Heart right ventricle (tissue), 16 donors: Measurements from ENCODE around the gene MAP3K7CL. TPM values are rescaled to one million over a fixed set of nuclear protein-coding genes. Genes with fewer than 3 reads are reported as not detected.

Source experiments
- ATAC-seq, 8 donors: fragments of 200-7000 bp; cut with Tn5 transposase; one replicate each; pipeline ENCODE4 v1.9.1; 2020; ENCODE audit warnings: mild to moderate bottlenecking in 8 of 8, moderate library complexity in 8 of 8, moderate number of reproducible peaks in 1 of 8
- DNase-seq, 2 donors: peaks; one replicate each; pipeline ENCODE4 v3.0.0-alpha.2; 2020
- H3K27ac ChIP-seq, 10 donors: fragments of 200-600 bp; sonication (generic) in 2 of 10; one replicate each; pipeline versions ENCODE4 v1.5.0 to v1.8.0; 2020 to 2022; ENCODE audit warnings: mild to moderate bottlenecking in 3 of 10
- H3K27me3 ChIP-seq, 7 donors: fragments of 200-600 bp; one replicate each; pipeline ENCODE4 v1.8.0; 2021 to 2022; ENCODE audit warnings: mild to moderate bottlenecking in 2 of 7
- H3K36me3 ChIP-seq, 9 donors: fragments of 200-600 bp; sonication (generic) in 1 of 9; one replicate each; pipeline versions ENCODE4 v1.5.0 to v1.8.0; 2020 to 2022; ENCODE audit warnings: mild to moderate bottlenecking in 2 of 9
- H3K4me1 ChIP-seq, 9 donors: fragments of 200-600 bp; sonication (generic) in 1 of 9; one replicate each; pipeline versions ENCODE4 v1.5.0 to v1.8.0; 2020 to 2022; ENCODE audit warnings: mild to moderate bottlenecking in 4 of 9
- H3K4me3 ChIP-seq, 10 donors: fragments of 200-600 bp; sonication (generic) in 2 of 10; one replicate each; pipeline versions ENCODE4 v1.5.0 to v1.8.0; 2020 to 2022; ENCODE audit warnings: mild to moderate bottlenecking in 7 of 10, moderate library complexity in 2 of 10
- H3K9me3 ChIP-seq, 11 donors: fragments of 200-600 bp in 10 of 11; sonication (generic) in 2 of 11; one replicate each; pipeline versions ENCODE4 v1.5.0 to v1.8.0; 2013 to 2022; ENCODE audit warnings: mild to moderate bottlenecking in 2 of 11, control low read depth in 1 of 11, moderate library complexity in 1 of 11
- WGBS, 2 donors: extraction: QIAGEN DNeasy Blood & Tissue Kit; methylation state at CpG; one replicate each; pipeline ENCODE4 v1.1.7; 2013; ENCODE audit warnings: inconsistent platforms in 1 of 2; 5-methylcytosine and 5-hydroxymethylcytosine counted together
- intact Hi-C, 10 donors: fragments of 100-400 bp; cut with DNase I; formaldehyde crosslinking; loops; one replicate each; pipeline versions ENCODE4 v1.11.1 to v1.14.2; 2022
- polyA plus RNA-seq, 2 donors: library from polyadenylated mRNA; stranded (reverse); fragments of 200-250 nt; gene quantifications; one replicate each; pipeline ENCODE4 v1.2.3, GENCODE V29; 2013
- total RNA-seq, 10 donors: library from RNA; stranded (reverse); fragmentation: NEBNext Ultra II Directional in 3 of 10; extraction: Animal tissue kit (Norgen Biotek cat#: 25700) in 3 of 10; gene quantifications; one replicate each; pipeline versions ENCODE4 v1.2.1 to v1.2.4, GENCODE V29; 2021 to 2023
- TF ChIP-seq, protein P1 (sequence below), 9 donors: fragments of 200-600 bp; sonication (generic) in 2 of 9; IDR thresholded peaks; one replicate each; pipeline versions ENCODE4 v1.5.0 to v1.8.0; 2021 to 2022; ENCODE audit warnings: antibody characterized with exemption in 9 of 9, mild to moderate bottlenecking in 5 of 9, moderate library complexity in 1 of 9
- donor health status: Arrhythmogenic right ventricular cardiomyopathy.
- donor health status: ischemic (EF 13 %, LVEDD 7.1; RV severe dilation, severe dysfunction).
- donor health status: healthy with polysubstance abuse.
- donor health status: DM: no; HTN: yes; CAD: no.
- donor health status: DM: no; HTN: no; CAD: no.
- donor health status: ischemic (EF 25% LVEDD 6.9; RV normal size, moderate dysfunction).
- donor health status: ischemic (EF 25% LVEDD 5.7; RV mildly dilated, moderate dysfunction).
- donor health status: healthy.
- donor health status: DM: yes; HTN: yes; CAD: no.
- donor health status: Ischemic cardiomyopathy.
- donor health status: ischemic (EF 35%, LVEDD 5.7; RV mildly dilated, moderate dysfunction).
- donor health status: nonischemic (EF 11% LVEDD 7.7; RV severe dilation, severe dysfunction).
- donor health status: DM: yes; HTN: yes; CAD: no.
- donor health status: PGD.
- donor health status: ischemic (EF 29% LVEDD 5.4; RV normal size, mild dysfunction).
- donor health status: nonischemic (EF 23%, LVEDD 6.1; RV moderate dilation, normal function).

Gene MAP3K7CL
- total and polyA plus RNA-seq, 12 donors, result 0.64 to 62.1 (median 3.6) TPM

DNA sequence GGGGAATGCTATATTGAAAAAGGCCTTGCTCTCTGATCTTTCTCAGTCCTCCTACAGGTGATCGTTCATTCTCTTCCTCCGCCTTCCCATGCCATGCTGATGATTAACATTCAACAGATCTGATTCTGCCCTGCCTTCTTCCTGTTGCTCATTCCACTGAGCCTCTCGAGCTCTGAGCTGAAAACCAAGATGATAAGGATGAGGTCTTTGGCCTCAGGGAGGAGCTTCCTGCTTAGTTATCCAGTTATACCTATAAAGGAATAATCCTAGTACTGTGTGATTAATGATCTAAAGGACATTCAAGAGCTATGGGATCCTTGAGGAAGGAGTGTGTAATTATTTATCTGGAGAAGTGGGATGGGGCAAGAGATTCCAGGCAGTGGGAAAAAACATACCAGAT, 25.2 kb upstream of the MAP3K7CL start:
- TF ChIP-seq, protein P1, sequence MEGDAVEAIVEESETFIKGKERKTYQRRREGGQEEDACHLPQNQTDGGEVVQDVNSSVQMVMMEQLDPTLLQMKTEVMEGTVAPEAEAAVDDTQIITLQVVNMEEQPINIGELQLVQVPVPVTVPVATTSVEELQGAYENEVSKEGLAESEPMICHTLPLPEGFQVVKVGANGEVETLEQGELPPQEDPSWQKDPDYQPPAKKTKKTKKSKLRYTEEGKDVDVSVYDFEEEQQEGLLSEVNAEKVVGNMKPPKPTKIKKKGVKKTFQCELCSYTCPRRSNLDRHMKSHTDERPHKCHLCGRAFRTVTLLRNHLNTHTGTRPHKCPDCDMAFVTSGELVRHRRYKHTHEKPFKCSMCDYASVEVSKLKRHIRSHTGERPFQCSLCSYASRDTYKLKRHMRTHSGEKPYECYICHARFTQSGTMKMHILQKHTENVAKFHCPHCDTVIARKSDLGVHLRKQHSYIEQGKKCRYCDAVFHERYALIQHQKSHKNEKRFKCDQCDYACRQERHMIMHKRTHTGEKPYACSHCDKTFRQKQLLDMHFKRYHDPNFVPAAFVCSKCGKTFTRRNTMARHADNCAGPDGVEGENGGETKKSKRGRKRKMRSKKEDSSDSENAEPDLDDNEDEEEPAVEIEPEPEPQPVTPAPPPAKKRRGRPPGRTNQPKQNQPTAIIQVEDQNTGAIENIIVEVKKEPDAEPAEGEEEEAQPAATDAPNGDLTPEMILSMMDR (IDR thresholded peaks at IDR 0.05), result no peak
- Histone ChIP-seq H3K27ac (no peak overlapping the region), H3K4me1 (no peaks in the 10 kb centered on the region), H3K9me3 (no peaks in the 10 kb centered on the region), H3K36me3 (peaks cover 0 to 3% (median 0%) of the 10 kb centered on the region in 9 donors), H3K4me3 (no peak overlapping the region), H3K27me3 (no peaks in the 10 kb centered on the region)
- intact Hi-C loops, result no loop called here
- WGBS, 2 donors, result 62 to 66% methylated on average over 3 of the region's 3 CpGs
- no peak for ATAC-seq
- no peak for DNase-seq

DNA sequence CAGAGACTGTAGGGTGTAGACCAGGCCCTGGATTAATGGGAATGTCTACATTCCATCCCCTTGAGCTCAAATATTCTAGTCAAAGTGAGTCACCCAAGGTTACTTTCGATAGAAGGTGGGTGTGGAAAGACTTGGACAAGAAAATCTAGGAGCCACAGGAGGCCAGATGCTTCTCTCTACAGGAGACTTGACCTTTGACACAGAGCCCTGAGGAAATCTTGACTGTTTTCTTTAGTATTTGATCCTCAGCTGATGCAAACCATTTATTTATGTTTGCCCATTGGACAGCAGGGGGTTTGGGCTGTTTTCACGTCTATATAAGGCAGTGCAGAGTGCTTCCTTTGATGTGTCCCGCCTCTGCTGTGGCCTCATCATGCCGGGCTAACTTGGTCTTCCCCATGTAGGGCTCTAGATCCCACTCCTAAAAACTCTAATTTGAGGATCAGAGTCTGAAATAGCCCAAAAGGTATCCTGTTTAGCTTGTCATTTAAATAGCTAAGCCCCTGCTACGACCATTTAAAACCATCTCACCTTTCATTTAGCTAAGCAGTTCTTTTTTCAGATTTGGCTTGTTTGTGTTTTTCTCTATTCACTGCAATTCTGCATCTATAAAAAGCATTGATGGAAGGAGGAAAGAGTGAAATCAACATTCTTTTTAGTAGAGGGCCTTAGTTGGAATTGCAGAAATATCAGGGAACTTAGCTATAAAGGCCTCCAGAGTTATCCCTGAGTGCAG, 15.5 kb upstream of the MAP3K7CL start:
- H3K36me3 ChIP-seq, result no peaks in the 10 kb centered on the region
- 74 to 82% methylated on average over 5 of the region's 5 CpGs for WGBS, 2 donors
- no peaks in the 10 kb centered on the region for H3K9me3 ChIP-seq
- H3K27ac ChIP-seq, result no peak overlapping the region
- ATAC-seq (no peak), DNase-seq (no peak)
- H3K4me3 ChIP-seq, result no peak overlapping the region
- peaks cover 0 to 12% (median 0%) of the 10 kb centered on the region in 9 donors for H3K4me1 ChIP-seq
- TF ChIP-seq, protein P1 (IDR thresholded peaks at IDR 0.05), result no peak
- H3K27me3 ChIP-seq, result no peaks in the 10 kb centered on the region
- intact Hi-C loops, result no loop called here

DNA sequence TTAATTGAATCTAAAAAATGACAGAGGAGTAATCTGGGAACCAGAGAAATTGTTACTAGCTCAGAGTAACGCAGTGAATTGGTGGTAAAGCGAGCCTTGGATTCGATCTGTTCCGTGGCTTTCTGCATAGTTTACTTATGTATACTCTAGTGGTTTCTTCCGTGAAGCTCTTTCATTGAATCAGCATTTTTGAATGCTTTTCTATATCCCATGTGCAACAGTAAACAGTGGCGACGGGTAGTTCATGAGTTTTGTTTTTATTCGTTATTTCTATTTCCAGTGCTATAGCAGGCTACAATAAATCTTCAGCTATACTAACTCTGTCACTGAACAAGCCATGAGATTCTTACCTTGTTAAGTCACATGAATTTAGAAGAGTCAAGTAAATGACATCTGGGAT, 14.5 kb upstream of the MAP3K7CL start:
- TF ChIP-seq, protein P1 (IDR thresholded peaks at IDR 0.05), result no peak
- WGBS, 2 donors, result 94 to 98% methylated on average over 8 of the region's 8 CpGs
- H3K36me3 ChIP-seq, result no peaks in the 10 kb centered on the region
- H3K9me3 ChIP-seq, result no peaks in the 10 kb centered on the region
- no peak overlapping the region for H3K4me3 ChIP-seq
- intact Hi-C loops, result no loop called here
- no peaks in the 10 kb centered on the region for H3K27me3 ChIP-seq
- no peak overlapping the region for H3K27ac ChIP-seq
- H3K4me1 ChIP-seq, result peaks cover 0 to 12% (median 0%) of the 10 kb centered on the region in 9 donors
- no peak for DNase-seq
- ATAC-seq, result no peak

DNA sequence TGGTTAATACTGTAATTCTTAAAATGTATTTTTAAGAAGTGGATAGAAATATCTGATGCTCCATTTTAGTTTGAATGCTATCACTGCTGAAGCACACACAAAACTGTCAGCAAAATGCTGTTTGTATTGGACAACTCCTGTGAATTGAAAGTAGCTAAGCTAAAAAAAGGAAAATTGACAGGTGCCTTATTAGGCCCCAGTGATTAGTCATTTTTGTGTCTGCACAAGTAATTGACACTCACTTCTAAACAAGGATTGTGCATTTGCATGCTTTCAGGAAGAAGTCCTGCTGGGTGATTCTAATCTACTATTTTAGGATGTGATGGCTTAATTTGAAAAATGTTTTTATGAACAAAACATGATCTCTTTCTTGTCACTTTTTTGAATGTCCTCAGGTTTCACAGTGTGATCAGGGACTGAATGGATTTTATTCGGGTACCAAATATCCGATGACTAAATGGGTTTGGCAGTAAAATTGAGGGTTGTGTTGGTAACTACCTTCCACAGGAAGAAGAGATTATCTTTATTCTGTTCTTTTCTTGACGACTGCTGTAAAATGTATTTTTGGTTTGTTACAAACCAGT, 13.0 kb upstream of the MAP3K7CL start:
- Histone ChIP-seq H3K9me3 (no peaks in the 10 kb centered on the region), H3K4me1 (peaks cover 0 to 12% (median 0%) of the 10 kb centered on the region in 9 donors), H3K4me3 (no peak overlapping the region), H3K27me3 (no peaks in the 10 kb centered on the region), H3K36me3 (no peaks in the 10 kb centered on the region), H3K27ac (no peak overlapping the region)
- intact Hi-C loops, result no loop called here
- ATAC-seq (no peak), DNase-seq (no peak)
- 70 to 86% methylated on average over 3 of the region's 3 CpGs for WGBS, 2 donors
- TF ChIP-seq, protein P1 (IDR thresholded peaks at IDR 0.05), result no peak
